OCI-LY3 (cell line): Measurements from ENCODE around the gene LYST.

Experiments
- CTCF ChIP-seq: fragments of 200-600, 300-600 bp; sonication (generic); IDR thresholded peaks from 2 replicates; pipeline ENCODE4 v1.5.1; 2014; ENCODE audit warnings: antibody characterized with exemption, low read length, low read depth
- EZH2phosphoT487 ChIP-seq: fragments of 200-600 bp; shearing (Covaris generic); IDR thresholded peaks from 2 replicates; pipeline ENCODE4 v1.6.1; 2018; ENCODE audit warnings: antibody characterized with exemption, mixed run types, low read depth

- TF ChIP-seq CTCF (no peak), EZH2phosphoT487 (no peak)
These were observed 183.1 kb downstream of the LYST start for GRCh38 chr1:235683653-235684052.
